Measurements from ENCODE around the gene MRPL58. TPM values are rescaled to one million over a fixed set of nuclear protein-coding genes. Genes with fewer than 3 reads are reported as not detected.
"Not testable (repeated sequence)": the region's sequence is repeated elsewhere in the genome, so short reads cannot be mapped to it uniquely, and the experiment has no call there.

MRPL58 gene
- total RNA-seq: 10 to 100 TPM; 64.4 to 69.0 TPM

- H3K27ac Mint-ChIP-seq: peak within 1 kb of the TSS; percentile 91
- peaks cover 7% of the 10 kb centered on the region for H3K36me3 Mint-ChIP-seq
- H3K4me3 Mint-ChIP-seq: peak within 1 kb of the TSS; percentile 79
- no peaks in the 10 kb centered on the region for H3K27me3 Mint-ChIP-seq
- DNase-seq: peak; percentile 89
- no peaks in the 10 kb centered on the region for H3K9me3 Mint-ChIP-seq
- peaks cover 29% of the 10 kb centered on the region for H3K4me1 Mint-ChIP-seq
These were observed at the start of gene MRPL58 for GRCh38 chr17:75012346-75013091. MRPL58 (plus strand) TSS chr17:75012670; CDS start chr17:75012687, 17 bp downstream.

- no peaks in the 10 kb centered on the region for H3K27me3 Mint-ChIP-seq
- no peak for DNase-seq
- H3K4me1 Mint-ChIP-seq: peaks cover 7% of the 10 kb centered on the region
- no peak overlapping the region for H3K4me3 Mint-ChIP-seq
- no peaks in the 10 kb centered on the region for H3K36me3 Mint-ChIP-seq
- H3K9me3 Mint-ChIP-seq: no peaks in the 10 kb centered on the region
- no peak overlapping the region for H3K27ac Mint-ChIP-seq
These were observed 48.8 kb upstream of the MRPL58 start for GRCh38 chr17:74963656-74964055.

GRCh38 chr17:74964246-74964761, 48.2 kb upstream of the MRPL58 start:
- Mint-ChIP-seq H3K27ac (no peak overlapping the region), H3K4me1 (peaks cover 7% of the 10 kb centered on the region), H3K9me3 (no peaks in the 10 kb centered on the region), H3K4me3 (no peak overlapping the region), H3K36me3 (no peaks in the 10 kb centered on the region), H3K27me3 (no peaks in the 10 kb centered on the region)
- DNase-seq: no peak

GRCh38 chr17:74964988-74965622, 47.4 kb upstream of the MRPL58 start:
- DNase-seq: no peak
- H3K36me3 Mint-ChIP-seq: no peaks in the 10 kb centered on the region
- H3K27ac Mint-ChIP-seq: no peak overlapping the region
- no peak overlapping the region for H3K4me3 Mint-ChIP-seq
- no peaks in the 10 kb centered on the region for H3K9me3 Mint-ChIP-seq
- peaks cover 7% of the 10 kb centered on the region for H3K4me1 Mint-ChIP-seq
- no peaks in the 10 kb centered on the region for H3K27me3 Mint-ChIP-seq

- Mint-ChIP-seq H3K27me3 (peaks cover 7% of the 10 kb centered on the region), H3K36me3 (no peaks in the 10 kb centered on the region), H3K4me1 (peaks cover 5% of the 10 kb centered on the region), H3K27ac (no peak overlapping the region), H3K9me3 (no peaks in the 10 kb centered on the region), H3K4me3 (no peak overlapping the region)
- DNase-seq: no peak
These were observed 44.1 kb upstream of the MRPL58 start for GRCh38 chr17:74968361-74968780.

- DNase-seq, H3K4me1 Mint-ChIP-seq, H3K4me3 Mint-ChIP-seq, H3K9me3 Mint-ChIP-seq, H3K27ac Mint-ChIP-seq, H3K36me3 Mint-ChIP-seq: not testable (repeated sequence)
- H3K27me3 Mint-ChIP-seq: peaks cover 18% of the 10 kb centered on the region
These were observed 43.0 kb upstream of the MRPL58 start for GRCh38 chr17:74969501-74969900.

- DNase-seq: no peak
- Mint-ChIP-seq H3K9me3 (no peaks in the 10 kb centered on the region), H3K27me3 (peaks cover 21% of the 10 kb centered on the region), H3K4me1 (peaks cover 5% of the 10 kb centered on the region), H3K27ac (no peak overlapping the region), H3K4me3 (no peak overlapping the region), H3K36me3 (no peaks in the 10 kb centered on the region)
These were observed 42.1 kb upstream of the MRPL58 start for GRCh38 chr17:74970395-74970794.

- H3K27ac Mint-ChIP-seq: no peak overlapping the region
- peaks cover 21% of the 10 kb centered on the region for H3K27me3 Mint-ChIP-seq
- H3K36me3 Mint-ChIP-seq: no peaks in the 10 kb centered on the region
- peaks cover 5% of the 10 kb centered on the region for H3K4me1 Mint-ChIP-seq
- peak overlapping the region; percentile 45 for H3K4me3 Mint-ChIP-seq
- H3K9me3 Mint-ChIP-seq: no peaks in the 10 kb centered on the region
- DNase-seq: no peak
These were observed 41.2 kb upstream of the MRPL58 start for GRCh38 chr17:74971069-74971841.

- DNase-seq: no peak
- H3K4me3 Mint-ChIP-seq: peak overlapping the region; percentile 45
- no peak overlapping the region for H3K27ac Mint-ChIP-seq
- no peaks in the 10 kb centered on the region for H3K36me3 Mint-ChIP-seq
- peaks cover 21% of the 10 kb centered on the region for H3K27me3 Mint-ChIP-seq
- no peaks in the 10 kb centered on the region for H3K9me3 Mint-ChIP-seq
- H3K4me1 Mint-ChIP-seq: peaks cover 5% of the 10 kb centered on the region
These were observed 40.7 kb upstream of the MRPL58 start for GRCh38 chr17:74971842-74972106.

GRCh38 chr17:74972107-74972972, 40.1 kb upstream of the MRPL58 start, which contains the start of gene HID1:
HID1 (minus strand) TSS chr17:74972759; CDS start chr17:74972656, 103 bp downstream.
- Mint-ChIP-seq H3K27me3 (peaks cover 21% of the 10 kb centered on the region), H3K9me3 (no peaks in the 10 kb centered on the region), H3K4me3 (peak within 1 kb of the TSS; percentile 84), H3K27ac (no peak within 1 kb of the TSS), H3K36me3 (no peaks in the 10 kb centered on the region), H3K4me1 (peaks cover 5% of the 10 kb centered on the region)
- peak; percentile 79 for DNase-seq

GRCh38 chr17:74972973-74973328, 39.5 kb upstream of the MRPL58 start:
- Mint-ChIP-seq H3K27ac (no peak overlapping the region), H3K36me3 (no peaks in the 10 kb centered on the region), H3K4me3 (peak overlapping the region; percentile 84), H3K9me3 (no peaks in the 10 kb centered on the region), H3K4me1 (peaks cover 5% of the 10 kb centered on the region), H3K27me3 (peaks cover 21% of the 10 kb centered on the region)
- no peak for DNase-seq

GRCh38 chr17:74975943-74976342, 36.5 kb upstream of the MRPL58 start:
- Mint-ChIP-seq H3K4me1 (peaks cover 7% of the 10 kb centered on the region), H3K9me3 (no peaks in the 10 kb centered on the region), H3K4me3 (no peak overlapping the region), H3K36me3 (no peaks in the 10 kb centered on the region), H3K27ac (no peak overlapping the region), H3K27me3 (peaks cover 21% of the 10 kb centered on the region)
- no peak for DNase-seq

GRCh38 chr17:74977802-74978201, 34.7 kb upstream of the MRPL58 start:
- H3K27ac Mint-ChIP-seq: no peak overlapping the region
- H3K27me3 Mint-ChIP-seq: peaks cover 19% of the 10 kb centered on the region
- no peak for DNase-seq
- H3K4me3 Mint-ChIP-seq: no peak overlapping the region
- no peaks in the 10 kb centered on the region for H3K36me3 Mint-ChIP-seq
- peaks cover 14% of the 10 kb centered on the region for H3K4me1 Mint-ChIP-seq
- H3K9me3 Mint-ChIP-seq: no peaks in the 10 kb centered on the region

GRCh38 chr17:74978240-74978639, 34.2 kb upstream of the MRPL58 start:
- Mint-ChIP-seq H3K9me3 (no peaks in the 10 kb centered on the region), H3K4me3 (no peak overlapping the region), H3K27ac (no peak overlapping the region), H3K27me3 (peaks cover 15% of the 10 kb centered on the region), H3K36me3 (no peaks in the 10 kb centered on the region), H3K4me1 (peaks cover 11% of the 10 kb centered on the region)
- no peak for DNase-seq

Measured in activated naive CD8-positive, alpha-beta T cell treated with anti-CD3 and anti-CD28 coated beads for 36 hours (primary cell).